HG03442 (cell line): Measurements from ENCODE around the gene HRH3.

ENCODE experiments used
- ATAC-seq: cut with Tn5 transposase; IDR thresholded peaks from one replicate; pipeline ENCODE4 v1.9.1; 2021; ENCODE audit warnings: mild to moderate bottlenecking, moderate library complexity; ENCODE audit not compliant: unreplicated experiment

Gene HRH3

DNA sequence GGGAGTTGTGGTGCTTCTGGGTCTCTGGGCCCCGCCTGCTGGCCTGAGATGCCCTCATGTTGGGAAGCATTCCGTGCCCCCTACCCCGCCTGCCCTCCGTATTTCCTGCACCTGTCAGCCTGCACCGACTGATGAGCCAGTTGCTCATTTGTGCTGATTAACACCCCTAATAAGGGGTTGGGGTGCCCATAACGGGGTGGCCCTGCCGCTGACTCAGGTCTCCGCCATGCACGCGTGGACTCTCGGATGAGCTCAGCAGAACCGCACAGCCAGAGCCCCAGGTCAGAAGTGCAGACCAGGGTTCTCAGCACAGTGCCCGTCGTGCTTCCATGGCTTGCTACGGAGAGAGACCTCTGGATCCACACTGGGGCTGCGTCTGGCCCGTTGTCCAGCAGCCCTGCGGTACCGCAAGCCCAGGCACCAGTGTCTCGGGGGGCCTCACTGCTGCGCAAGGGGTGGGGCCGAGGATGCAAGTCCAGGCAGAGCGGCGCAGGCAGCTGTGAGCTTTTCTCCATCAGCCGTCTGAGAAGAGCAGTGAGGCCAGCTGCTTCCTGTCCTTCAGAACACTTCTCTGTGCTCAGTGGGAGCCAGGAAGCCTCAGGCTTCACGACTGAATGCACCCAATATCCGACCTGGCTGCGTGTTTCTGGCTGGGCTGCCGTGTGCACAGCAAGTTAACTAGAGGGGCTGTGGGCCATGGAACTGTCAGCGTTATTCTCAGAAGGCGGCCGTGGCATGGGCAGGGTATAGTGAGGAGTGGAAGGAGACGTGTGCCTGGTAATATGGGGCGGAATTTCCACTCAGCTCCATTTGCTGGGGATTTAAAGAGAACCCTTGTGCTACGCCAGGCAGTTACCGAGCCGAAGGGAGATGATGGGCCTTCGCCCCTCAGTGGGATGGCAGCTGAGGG is 18.6 kb downstream of the HRH3 start:
- ATAC-seq = no peak

DNA sequence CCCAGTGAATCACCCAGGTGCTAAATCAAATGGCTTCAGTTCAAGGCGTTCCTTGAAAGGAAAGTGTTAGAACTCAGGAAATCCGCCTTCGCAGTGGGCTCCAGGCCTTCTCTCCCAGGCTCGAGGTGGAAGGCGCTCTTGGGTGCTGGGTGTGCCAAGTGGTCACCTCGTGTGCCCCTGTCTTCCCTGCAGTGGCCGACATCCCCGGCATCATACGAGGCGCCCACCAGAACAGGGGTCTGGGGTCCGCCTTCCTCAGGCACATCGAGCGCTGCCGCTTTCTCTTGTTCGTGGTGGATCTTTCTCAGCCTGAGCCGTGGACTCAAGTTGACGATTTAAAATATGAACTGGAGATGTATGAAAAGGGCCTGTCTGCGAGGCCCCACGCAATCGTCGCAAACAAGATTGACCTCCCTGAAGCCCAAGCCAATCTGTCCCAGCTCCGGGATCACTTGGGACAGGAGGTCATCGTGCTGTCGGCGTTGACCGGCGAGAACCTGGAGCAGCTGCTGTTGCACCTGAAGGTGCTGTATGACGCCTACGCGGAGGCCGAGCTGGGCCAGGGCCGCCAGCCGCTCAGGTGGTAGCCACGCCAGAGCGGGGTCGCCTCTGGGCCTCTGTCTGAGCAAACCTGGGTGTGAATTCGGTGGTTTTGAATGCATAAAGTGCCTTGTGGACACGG is 19.4 kb downstream of the HRH3 start:
- no peak for ATAC-seq

DNA sequence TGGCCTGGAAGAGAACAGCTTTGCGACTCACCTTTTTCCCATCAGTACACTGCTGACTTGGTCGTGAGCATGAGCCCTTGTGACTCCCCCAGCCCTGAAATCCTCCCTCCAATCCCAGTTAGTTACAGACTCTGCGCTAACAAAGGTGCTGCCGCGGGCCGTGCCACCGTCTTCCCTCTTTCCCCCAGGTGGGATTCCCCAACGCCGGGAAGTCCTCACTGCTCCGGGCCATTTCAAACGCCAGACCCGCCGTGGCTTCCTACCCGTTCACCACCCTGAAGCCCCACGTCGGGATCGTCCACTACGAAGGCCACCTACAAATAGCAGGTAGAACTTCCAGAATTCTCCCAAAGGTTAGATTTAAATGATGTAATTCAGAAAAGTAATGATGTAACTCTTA is 21.1 kb downstream of the HRH3 start:
- ATAC-seq = no peak

DNA sequence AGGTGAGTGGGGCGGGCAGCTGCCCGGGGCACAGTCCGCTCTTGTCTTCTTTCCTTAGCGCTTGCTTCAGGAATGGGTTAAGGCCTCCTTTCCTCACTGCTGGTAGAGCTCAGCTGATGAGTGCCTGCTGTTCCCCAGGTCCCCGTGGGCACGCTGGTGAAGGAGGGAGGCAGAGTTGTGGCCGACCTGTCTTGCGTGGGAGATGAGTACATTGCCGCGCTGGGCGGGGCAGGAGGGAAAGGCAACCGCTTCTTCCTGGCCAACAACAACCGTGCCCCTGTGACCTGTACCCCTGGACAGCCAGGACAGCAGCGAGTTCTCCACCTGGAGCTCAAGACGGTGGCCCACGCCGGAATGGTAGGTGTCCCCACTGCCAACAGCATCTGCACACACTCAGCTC is 21.6 kb downstream of the HRH3 start:
- no peak for ATAC-seq

DNA sequence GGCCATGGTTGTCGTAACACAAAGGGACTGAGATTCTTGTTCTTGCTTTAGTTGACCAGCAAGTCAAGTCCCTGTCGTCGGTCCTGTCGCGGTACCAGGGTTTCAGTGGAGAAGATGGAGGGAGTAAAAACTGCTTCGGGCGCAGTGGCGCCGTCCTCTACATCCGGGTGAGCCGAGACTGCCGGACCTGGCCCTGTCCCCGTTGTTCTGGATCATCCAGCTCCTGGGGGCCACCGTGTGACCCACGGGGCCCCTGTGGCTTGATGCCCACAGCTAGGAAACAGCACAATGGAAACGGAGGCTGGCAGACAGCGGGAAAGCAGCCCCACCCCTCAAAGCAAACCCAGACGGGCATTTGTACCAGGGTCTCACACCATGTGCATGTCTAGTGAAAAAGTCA is 22.3 kb downstream of the HRH3 start:
- ATAC-seq = no peak

DNA sequence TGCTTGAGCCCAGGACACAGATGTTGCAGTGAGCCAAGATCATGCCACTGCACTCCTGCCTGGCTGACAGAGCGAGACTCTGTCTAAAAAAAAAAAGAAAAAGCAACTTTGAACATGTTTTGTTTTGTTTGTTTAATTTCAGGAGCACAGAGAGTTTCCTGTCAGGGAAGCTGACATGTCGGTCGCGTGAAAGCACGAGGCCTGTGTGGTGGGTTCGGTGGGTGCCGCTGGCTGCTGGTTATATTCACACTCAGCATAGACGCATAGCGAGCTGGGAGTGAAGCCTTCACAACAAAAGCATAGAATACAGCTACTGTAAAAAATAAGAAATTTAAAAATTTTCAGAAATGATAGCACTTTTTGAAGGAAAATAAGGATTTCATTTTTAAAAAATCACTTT is 22.8 kb downstream of the HRH3 start:
- no peak for ATAC-seq

DNA sequence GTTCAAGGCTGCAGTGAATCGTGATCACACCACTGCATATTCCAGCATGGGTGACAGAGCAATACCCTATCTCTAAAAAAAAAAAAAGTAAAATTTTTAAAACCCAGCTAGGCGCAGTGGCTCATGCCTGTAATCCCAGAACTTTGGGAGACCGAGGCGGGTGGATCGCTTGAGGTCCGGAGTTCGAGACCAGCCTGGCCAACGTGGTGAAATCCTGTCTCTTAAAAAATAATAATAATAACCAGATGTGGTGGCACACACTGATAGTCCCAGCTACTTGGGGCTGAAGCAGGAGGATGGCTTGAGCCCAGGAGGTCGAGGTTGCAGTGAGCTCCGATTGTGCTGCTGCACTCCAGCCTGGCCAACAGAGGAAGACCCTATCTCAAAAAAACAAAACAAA is 23.8 kb downstream of the HRH3 start:
- ATAC-seq = no peak

DNA sequence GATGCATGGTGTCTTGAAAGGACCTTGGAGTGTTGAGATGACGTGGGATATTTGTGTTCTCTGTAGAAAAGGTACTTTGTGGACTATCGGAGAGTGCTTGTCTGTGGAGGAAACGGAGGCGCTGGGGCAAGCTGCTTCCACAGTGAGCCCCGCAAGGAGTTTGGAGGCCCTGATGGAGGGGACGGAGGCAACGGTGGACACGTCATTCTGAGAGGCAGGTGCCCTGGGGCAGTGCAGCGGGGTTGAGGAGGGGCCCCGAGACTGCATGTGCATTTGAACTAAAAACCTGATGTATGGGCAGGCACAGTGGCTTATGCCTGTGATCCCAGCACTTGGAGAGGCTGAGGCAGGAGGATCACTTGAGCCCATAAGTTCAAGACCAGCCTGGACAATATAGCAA is 24.3 kb downstream of the HRH3 start:
- no peak for ATAC-seq

DNA sequence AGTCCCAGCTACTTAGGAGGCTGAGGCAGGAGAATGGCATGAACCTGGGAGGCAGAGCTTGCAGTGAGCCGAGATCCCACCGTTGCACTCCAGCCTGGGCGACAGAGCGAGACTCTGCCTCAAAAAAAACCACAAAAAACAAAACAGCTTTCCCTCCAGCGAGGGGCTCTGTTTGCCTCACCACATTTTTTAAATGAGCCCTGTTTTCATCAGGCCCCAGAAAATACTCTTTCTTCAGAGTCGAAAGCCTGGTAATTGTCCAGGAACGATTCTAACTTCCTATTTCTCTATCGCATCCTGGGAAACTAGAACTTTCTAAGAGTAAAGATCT is 25.0 kb downstream of the HRH3 start:
- ATAC-seq = no peak

DNA sequence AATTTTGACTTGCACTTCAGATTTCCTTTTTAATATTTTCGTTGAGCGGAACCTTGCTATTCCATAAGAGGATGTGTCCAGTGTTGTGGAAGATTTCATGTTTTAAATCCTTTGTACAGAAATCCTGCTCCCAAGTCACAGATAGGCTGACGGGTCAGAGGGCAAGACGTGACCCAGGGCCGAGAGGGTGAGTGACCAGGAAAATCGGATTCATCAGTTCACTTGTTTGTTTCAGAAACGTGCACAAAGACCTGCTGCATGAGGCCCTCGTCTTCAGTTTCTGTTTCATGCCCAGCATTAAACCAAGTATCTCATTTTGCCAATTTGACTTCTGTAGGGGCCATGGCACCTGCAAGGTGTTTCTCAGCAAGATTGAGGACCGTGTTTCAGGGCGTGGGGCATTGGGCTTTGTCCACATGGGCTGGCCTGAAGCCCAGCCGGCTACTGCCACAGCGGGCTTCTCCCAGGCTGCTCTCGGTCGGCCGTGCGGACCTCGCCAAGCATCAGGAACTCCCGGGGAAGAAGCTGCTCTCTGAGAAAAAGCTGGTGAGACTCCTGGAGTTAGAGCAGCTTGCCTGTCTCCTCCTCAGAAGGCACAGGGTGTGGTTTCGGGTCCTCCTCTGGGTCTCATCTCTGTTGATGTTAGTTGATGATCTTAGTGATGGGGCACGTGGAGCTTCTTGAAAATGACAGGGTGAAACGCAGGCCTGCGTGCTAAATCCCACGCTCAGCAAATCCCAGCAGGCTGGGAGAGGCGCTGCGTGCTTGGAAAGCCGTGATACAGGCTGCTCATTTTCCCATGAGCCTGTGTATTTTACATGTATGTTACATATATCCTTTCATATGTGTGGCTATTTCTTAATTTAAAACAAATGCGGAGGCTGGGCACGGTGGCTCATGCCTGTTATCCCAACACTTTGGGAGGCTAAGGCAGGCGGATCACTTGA is 26.7 kb downstream of the HRH3 start:
- ATAC-seq = no peak

DNA sequence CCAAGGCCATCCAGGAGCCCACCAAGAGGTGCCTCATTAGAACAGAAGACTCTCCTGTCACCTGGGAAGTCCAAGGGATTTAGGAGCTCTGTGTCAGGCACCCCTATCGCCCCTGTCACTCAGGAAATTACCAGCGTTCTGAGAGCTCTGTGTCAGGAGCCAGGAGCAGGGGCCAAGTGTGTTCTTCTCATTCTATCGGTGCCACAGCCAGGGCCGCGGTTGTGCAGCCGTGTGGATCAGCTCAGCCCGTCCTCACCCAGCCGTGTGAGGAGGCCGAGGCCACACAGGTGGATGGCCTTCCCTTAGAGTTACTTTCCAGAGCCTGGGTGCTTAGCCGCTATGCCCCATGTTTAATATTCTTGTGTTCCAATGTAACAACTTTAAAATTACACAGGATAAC is 27.4 kb downstream of the HRH3 start:
- no peak for ATAC-seq

DNA sequence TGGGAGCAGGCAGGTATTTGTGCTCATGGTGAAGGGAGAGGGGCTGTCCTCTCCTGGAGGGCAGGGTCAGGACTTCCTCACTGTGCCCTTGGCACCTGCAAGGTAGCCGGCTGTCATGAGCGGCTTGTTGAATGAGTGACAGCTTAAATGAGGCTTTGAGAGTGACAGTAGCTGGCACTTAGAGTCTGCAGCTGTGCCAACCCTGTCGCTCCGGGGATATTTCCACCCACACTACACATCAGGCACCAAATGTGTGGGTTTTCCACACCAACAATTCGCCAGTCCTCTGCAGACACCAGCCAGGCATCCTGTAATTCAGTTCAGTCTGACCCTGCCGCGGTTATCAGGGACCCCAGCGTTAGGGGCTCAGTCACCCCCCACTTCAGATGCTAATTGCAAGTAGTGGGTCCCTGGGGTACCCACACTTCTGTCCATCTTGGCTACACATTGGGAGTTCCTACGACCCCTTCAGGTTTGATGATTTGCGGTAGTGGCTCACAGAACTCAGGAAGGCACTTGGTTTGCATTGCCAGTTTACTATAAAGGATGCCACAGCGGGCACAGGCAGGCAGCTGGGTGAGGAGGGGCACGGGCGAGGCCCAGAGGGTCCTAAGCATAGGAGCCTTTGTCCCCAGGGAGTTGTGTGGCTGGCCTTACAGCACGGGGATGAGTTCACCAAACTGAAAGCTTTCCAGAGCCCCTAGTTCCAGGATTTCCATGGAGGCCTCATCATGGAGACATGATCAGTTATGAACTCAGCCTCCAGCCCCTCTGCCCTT is 28.1 kb downstream of the HRH3 start:
- ATAC-seq = no peak

DNA sequence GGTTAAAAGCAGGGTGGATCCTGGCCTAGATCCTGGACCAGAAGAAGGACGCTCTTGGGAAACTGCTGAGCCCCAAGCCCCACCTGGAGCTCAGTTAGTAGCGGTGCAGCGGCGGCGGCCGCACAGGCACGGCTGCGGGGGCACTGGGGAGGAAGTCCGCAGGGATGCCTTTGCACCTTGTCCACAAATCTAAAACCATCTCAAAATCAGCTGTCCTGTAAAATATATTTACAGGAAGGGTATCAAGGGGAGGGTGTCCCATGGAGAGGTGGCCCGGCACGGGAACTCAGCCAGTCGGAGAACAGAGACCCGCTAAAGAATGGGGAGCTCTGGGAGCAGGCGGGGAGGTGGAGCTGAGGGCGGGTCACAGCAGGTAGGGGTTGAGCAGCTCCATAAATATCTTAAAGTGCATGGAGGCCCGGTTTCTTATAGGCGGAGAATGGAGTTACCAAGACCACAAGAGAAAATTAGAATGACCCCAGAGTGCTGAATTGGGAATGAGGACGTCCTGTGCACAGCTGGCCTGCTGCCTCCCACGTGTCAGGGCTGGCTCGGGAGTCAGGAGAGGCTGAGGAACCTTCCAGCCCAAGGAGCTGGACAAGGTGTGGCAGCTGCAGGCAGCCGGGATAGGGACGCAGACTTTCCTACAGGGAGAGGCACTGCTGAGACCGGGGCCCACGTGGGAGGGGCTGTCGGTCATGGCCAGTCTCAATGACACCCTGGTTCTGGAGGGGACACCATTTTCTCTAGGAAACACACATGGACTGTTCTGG is 29.3 kb downstream of the HRH3 start:
- no peak for ATAC-seq

DNA sequence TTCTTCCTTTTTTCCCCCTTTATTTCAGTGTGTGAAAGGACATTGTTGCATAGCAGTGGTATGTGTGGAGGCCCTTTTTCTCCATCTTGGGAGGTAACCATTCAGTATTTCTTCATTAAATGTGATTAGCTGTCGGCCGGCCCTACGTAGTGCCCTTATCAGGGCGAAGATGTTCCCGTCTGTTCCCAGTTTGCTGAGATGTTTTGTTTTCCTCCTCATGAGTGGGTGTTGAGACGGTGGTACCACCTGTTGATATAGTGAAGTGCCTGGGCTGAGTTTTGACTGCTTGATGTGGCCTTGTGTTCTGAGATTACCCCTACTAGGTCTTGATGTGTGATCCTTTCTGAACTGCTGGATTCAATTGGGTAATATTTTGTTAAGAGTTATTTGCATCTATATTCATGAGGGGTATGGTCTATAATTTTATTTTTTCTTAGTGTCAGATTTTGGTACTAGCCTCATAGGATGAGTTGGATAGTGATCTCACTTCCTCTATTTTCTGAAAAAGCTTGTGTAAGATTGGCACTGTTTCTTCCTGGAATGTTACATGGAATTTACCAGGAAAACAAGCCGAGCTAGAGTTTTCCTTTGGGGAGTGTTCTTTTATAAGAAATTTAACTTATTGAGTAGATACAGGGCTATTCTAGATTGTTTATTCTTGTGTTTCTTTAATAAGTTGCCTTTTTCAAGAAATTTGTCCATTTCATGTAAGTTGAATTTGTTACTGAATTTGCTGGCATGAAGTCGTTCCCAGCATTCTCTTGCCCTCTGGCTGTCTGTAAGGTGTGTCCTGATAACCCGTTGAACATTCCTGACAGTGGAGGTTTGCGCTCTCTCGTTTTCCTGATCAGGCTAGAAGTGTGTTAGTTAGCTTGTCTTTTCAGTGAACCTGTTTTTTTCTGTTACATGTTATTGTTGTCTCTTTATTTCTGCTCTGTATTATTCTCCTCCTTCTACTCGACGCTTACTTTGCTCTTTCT is 32.9 kb downstream of the HRH3 start:
- ATAC-seq = no peak

DNA sequence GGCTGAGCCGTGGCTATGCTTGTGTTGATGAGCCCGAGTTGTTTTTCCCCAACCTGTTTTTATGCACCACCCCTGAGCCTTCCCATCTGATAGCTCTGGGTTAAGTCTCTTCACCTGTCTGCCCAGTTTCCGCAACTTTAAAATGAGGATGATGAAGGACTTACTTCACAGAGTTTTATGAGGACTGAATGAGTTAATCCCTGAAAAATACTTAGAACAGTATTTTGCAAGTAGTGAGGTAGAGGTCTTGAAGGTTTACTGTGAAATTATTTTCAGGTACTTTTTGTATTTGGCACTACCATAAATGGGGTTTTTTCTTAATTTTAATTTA is 34.0 kb downstream of the HRH3 start:
- no peak for ATAC-seq

DNA sequence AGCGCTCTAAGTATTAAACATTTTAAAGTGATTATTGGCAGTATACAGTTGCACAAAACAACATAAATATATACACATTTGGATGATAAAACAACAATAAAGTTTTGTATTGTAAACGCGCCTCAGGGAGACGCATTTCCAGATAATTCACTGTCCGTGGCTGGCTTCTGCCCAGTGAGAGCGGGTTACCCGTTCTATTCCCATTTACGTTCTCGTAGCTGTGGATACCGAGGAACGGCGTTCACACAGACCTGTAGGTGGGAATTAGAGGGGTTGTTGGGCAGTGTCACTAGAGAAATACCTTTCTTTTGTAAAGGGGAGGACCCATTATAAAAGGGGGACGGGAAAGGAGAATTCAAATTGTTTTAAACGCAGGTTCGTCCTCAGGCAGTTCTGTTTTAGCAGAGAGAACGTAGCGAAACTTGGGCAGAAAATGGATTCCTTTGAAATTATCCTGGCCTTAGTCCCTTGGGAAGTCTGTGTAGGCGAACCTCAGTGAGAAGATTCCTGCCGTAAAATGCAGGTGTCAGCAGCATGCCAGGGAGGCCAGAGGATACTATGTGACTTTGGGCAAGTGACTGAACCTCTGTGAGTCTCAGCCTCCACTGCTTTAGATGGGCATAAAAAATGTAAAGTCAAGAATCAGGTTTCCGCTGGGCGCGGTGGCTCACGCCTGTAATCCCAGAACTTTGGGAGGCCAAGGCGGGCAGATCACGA is 36.5 kb downstream of the HRH3 start:
- no peak for ATAC-seq

DNA sequence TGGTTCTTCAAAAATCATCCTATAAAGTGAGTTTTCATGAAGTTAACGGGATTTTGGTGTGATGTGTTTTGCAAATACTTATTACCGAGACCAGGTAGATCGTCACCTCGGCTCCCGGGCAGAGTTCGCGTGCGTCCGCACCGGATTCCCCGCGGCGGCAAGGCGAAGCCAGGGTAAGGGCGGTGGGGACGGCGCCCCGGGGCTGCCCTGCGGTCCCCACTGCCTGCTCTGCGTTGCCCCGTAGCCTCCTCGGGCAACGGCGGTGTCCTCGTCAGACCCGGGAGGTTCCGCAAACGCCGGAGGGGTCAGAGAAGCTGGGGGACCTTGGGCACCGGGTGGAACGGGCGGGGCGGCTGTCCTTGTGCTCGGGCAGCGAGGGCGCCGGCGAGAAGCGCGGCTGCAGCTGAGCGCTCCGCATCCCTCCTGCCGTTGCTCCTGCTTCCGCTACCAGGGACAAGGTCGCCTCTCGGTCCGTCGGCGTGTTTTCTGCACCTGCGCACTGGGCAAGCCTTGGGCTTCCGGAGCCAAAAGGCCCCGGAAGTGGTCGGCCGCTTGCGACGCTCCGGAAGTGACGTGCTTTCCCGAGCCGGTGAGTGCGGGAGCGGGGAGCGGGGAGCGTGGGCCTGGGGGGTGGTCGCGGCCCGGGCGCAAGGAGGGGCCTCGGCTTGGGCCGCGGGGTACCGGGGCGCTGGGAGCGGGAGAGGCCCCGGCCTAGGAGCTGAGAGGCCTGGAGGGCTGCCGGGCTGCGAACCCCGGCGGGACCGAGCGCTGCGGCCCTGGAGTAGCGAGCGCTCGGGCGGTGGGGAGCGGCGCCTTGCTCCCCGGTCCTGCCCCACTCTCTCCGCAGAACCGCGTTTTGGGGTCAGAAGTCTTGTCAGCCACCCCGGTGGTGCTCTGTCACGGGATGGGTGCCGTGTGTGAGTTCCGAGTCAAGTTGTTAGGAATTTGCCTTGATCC is 37.3 kb downstream of the HRH3 start, which contains the start of gene MTG2:
MTG2 (plus strand) TSS at position 560 of the 957 bp plus-strand sequence. CDS start 10,393 bp downstream, outside the sequence.
- ATAC-seq = peak; percentile 92
